ENCODE results near the gene HDAC6. TPM values are rescaled to one million over a fixed set of nuclear protein-coding genes. Genes with fewer than 3 reads are reported as not detected.

Gene HDAC6
- total RNA-seq, 4 donors from 2014 or later: 55.3 to 90.2 (median 67.9) TPM

GRCh38 chrX:48786825-48787504, 14.9 kb upstream of the HDAC6 start:
- DNase-seq (ENCODE audit: low spot score in 2 of 2): no peak
- TF ChIP-seq, protein P1, sequence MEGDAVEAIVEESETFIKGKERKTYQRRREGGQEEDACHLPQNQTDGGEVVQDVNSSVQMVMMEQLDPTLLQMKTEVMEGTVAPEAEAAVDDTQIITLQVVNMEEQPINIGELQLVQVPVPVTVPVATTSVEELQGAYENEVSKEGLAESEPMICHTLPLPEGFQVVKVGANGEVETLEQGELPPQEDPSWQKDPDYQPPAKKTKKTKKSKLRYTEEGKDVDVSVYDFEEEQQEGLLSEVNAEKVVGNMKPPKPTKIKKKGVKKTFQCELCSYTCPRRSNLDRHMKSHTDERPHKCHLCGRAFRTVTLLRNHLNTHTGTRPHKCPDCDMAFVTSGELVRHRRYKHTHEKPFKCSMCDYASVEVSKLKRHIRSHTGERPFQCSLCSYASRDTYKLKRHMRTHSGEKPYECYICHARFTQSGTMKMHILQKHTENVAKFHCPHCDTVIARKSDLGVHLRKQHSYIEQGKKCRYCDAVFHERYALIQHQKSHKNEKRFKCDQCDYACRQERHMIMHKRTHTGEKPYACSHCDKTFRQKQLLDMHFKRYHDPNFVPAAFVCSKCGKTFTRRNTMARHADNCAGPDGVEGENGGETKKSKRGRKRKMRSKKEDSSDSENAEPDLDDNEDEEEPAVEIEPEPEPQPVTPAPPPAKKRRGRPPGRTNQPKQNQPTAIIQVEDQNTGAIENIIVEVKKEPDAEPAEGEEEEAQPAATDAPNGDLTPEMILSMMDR (IDR thresholded peaks at IDR 0.05): no peak
- H3K4me3 ChIP-seq (ENCODE audit: low read depth, poor library complexity, severe bottlenecking): no peak overlapping the region
- 66 to 73% methylated on average over 6 of the region's 6 CpGs for WGBS, 2 donors
- intact Hi-C loops (cut with DNase I; ENCODE audit: low total_unique reads): no loop called here

DNA sequence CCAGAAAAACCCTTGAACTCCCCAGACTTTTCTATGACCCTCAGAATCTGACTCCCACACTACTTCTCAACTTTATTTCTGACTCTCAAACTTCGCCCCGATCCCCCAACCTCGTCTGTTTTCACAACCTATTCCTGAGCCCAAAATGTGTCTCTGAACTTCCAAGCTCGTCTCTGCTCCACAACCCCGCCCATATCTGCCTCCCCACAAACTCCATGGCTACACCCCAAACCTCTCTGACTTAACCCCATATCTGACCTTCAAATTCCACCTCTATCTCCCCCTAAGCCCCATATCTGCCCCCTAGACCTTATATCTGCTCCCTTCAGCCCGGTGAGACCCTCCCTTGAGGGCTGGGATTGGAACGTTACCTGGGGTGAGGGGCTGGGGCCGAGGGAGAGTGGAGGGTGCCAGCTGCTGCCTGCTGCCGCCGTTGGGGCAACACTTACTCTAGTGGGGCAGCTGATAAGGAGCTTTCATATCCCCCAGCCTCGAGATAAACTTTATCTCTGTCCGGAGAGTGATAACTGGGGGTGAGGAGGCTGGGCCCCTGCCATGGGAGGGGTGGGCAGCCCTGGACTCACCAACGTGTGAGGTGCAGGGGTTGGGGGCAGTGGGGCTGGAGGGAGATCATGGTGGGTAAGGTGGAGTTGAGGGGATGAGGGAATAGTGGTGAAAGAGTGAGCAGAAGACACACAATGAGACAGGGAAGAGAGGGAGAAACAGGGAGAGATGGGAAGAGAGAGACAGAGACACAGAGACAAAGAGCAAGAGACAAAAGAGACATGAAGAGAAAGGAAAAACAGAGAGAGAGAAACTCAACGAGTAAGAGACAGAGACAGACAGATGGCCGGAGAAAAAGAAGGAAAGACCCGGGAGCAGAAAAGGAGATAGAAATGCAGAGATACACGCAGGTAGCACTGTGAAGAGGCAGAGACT, 14.1 kb upstream of the HDAC6 start:
- WGBS, 2 donors: 63 to 66% methylated on average over 15 to 17 of the region's 17 CpGs
- TF ChIP-seq, protein P1 (IDR thresholded peaks at IDR 0.05): no peak
- TF ChIP-seq POLR2A (IDR thresholded peaks at IDR 0.05): no peak
- intact Hi-C loops (cut with DNase I; ENCODE audit: low total_unique reads): no loop called here
- H3K4me3 ChIP-seq (ENCODE audit: low read depth, poor library complexity, severe bottlenecking): no peak overlapping the region
- peak in 1 of 2 donors; percentile 64 for DNase-seq (ENCODE audit: low spot score in 2 of 2)

DNA sequence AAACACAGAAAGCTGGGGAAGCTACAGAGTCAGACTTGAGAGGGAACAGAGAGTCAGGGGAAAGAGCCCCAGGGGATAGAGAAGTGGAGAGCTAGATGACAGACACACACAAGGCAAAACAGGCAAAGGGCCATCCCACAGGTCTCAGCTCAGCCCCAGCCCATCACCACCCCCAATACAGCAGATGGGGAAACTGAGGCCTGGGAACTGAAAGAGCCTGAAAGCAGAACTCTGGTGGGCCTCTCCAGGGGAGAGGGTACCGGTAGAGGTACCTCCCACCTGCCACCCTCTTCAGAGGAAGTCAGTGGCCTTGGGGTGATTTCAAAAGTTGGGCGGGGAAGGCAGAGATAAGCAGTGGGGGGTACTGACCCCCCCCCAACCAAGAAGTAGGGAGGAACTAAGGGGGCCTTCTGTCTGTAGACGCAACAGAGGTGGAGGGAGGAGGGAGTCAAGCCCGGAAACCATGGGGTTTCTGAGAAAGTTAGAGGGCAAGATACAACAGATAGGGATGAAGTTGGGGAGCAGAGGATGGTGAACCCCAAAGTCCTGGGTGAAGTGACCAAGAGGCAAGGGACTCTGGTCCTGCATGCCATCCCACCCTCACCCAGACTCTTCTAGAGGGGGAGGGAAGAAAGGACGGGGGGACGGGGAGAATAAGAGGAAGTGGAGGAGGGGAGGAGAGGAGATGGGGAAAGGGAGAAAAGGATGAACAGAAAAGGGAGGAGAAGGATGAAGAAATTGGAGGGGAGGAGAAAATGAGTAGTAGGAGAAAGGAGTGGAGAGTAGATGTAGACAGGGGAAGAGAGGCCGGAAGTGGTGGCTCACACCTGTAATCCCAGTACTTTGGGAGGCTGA, 12.3 kb upstream of the HDAC6 start:
- peak in 1 of 2 donors; percentile 74 for DNase-seq (ENCODE audit: low spot score in 2 of 2)
- WGBS, 2 donors: 61 to 68% methylated on average over 7 of the region's 7 CpGs
- H3K4me3 ChIP-seq (ENCODE audit: low read depth, poor library complexity, severe bottlenecking): no peak overlapping the region
- intact Hi-C loops (cut with DNase I; ENCODE audit: low total_unique reads): no loop called here
- TF ChIP-seq POLR2A (IDR thresholded peaks at IDR 0.05): no peak
- TF ChIP-seq, protein P1 (IDR thresholded peaks at IDR 0.05): no peak

DNA sequence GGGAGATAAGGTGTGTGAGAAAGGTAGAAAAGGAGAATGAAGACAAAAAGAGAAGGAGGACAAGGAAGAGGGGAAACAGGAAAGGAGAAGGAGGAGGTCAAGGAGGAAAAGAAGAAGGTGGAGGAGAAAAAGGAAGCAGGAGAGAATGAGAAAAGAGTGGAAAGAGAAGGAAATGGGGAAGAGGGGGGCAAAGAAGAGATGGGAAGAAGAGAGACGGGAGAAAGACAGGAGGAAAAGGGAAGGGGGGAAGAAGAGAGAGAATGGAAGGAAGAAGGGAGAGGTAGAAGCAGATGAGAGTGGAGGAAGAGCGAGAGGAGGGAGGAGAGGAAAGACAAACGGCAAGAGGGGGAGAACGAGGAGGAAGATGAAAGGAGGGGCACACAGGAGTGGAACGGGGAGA, 11.4 kb upstream of the HDAC6 start:
- 60 to 64% methylated on average over 5 of the region's 5 CpGs for WGBS, 2 donors
- intact Hi-C loops (cut with DNase I; ENCODE audit: low total_unique reads): no loop called here
- no peak overlapping the region for H3K4me3 ChIP-seq (ENCODE audit: low read depth, poor library complexity, severe bottlenecking)
- TF ChIP-seq POLR2A (IDR thresholded peaks at IDR 0.05): no peak
- TF ChIP-seq, protein P1 (IDR thresholded peaks at IDR 0.05): no peak
- no peak for DNase-seq (ENCODE audit: low spot score in 2 of 2)

- peak in 1 of 2 donors; percentile 72 for DNase-seq (ENCODE audit: low spot score in 2 of 2)
- WGBS, 2 donors: 82% methylated on average over 6 to 11 of the region's 11 CpGs
- no peak overlapping the region for H3K4me3 ChIP-seq (ENCODE audit: low read depth, poor library complexity, severe bottlenecking)
- intact Hi-C loops (cut with DNase I; ENCODE audit: low total_unique reads): no loop called here
- TF ChIP-seq POLR2A (IDR thresholded peaks at IDR 0.05): no peak
- TF ChIP-seq, protein P1 (IDR thresholded peaks at IDR 0.05): no peak
Observed at GRCh38 chrX:48791063-48791820, 10.6 kb upstream of the HDAC6 start.

Data from lower leg skin (tissue), 4 donors.